ENCODE measurements around the gene SLC29A3. TPM values are rescaled to one million over a fixed set of nuclear protein-coding genes. Genes with fewer than 3 reads are reported as not detected.

The SLC29A3 gene
- total and polyA plus RNA-seq, 2 experiments from 2014 or later = 10.3 to 12.3 TPM

DNA sequence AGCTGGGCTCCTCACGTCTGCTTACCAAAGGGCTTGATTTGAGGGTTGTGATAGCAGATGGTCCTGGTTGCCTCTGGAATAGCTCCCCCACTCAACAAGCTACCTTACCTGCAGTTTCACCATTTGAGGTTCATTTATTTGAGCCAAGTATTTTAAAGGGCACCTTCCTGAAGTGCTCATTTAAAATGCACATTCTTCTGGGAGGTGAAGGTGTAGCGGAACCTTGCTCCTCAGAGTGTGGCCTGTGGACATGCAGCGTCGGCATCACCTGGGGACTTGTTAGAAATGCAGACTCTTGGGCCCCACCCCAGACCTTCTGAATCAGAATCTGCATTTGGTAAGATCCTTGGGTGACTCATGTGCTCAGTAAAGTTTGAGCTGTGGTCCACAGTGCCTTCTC lies 79.9 kb downstream of the SLC29A3 start:
- Histone ChIP-seq H2AFZ (no peak overlapping the region), H3F3A (replicated peaks; ENCODE audit: low read depth) (0 out of 2 replicates have a peak, but pooled peaks cover 3% of the 10 kb centered on the region), H4K20me1 (replicated peaks; ENCODE audit: insufficient read depth) (0 out of 2 replicates have a peak, but pooled peaks cover 5% of the 10 kb centered on the region), H3K4me3 (no peak overlapping the region), H3K9me2 (ENCODE audit: insufficient read depth) (no peaks in the 10 kb centered on the region), H3K4me1 (ENCODE audit: insufficient read depth) (peaks cover 21% of the 10 kb centered on the region), H3K79me2 (replicated peaks; ENCODE audit: insufficient read depth) (no peaks in the 10 kb centered on the region), H3K27me3 (ENCODE audit: insufficient read depth) (peaks cover 48% of the 10 kb centered on the region), H3K4me2 (peak overlapping the region; percentile 27; the same call in 1 of the 2 replicates), H3K36me3 (ENCODE audit: insufficient read depth) (no peaks in the 10 kb centered on the region), H3K27ac (ENCODE audit: low read depth) (no peak overlapping the region)
- Mint-ChIP-seq H3K27ac (no peak overlapping the region), H3K9me3 (no peaks in the 10 kb centered on the region), H3K36me3 (ENCODE audit: low read depth) (no peaks in the 10 kb centered on the region), H3K4me1 (peaks cover 18% of the 10 kb centered on the region), H3K27me3 (ENCODE audit: insufficient read depth, low read depth, poor library complexity) (peaks cover 33% of the 10 kb centered on the region), H3K4me3 (peak overlapping the region; percentile 21; the same call in 1 of the 3 replicates)
- TF ChIP-seq STAT1 (IDR thresholded peaks at IDR 0.05; ENCODE audit: unreplicated experiment) (no peak), ZNF331 (CRISPR knock-in tag; IDR thresholded peaks at IDR 0.05; ENCODE audit: low read depth) (no peak), EZH2 (IDR thresholded peaks at IDR 0.05; ENCODE audit: low read depth, unreplicated experiment) (no peak), POLR2AphosphoS5 (IDR thresholded peaks at IDR 0.05; ENCODE audit: low read depth) (no peak), CREB1 (CRISPR knock-in tag; IDR thresholded peaks at IDR 0.05; ENCODE audit: low read depth) (no peak), NANOG (IDR thresholded peaks at IDR 0.05; ENCODE audit: borderline replicate concordance) (no peak), EZH2phosphoT487 (IDR thresholded peaks at IDR 0.05; ENCODE audit: unreplicated experiment) (no peak), JUNB (IDR thresholded peaks at IDR 0.05; ENCODE audit: unreplicated experiment) (no peak), ZNF114 (CRISPR knock-in tag; IDR thresholded peaks at IDR 0.05) (no peak)
- TF ChIP-seq, protein P1, sequence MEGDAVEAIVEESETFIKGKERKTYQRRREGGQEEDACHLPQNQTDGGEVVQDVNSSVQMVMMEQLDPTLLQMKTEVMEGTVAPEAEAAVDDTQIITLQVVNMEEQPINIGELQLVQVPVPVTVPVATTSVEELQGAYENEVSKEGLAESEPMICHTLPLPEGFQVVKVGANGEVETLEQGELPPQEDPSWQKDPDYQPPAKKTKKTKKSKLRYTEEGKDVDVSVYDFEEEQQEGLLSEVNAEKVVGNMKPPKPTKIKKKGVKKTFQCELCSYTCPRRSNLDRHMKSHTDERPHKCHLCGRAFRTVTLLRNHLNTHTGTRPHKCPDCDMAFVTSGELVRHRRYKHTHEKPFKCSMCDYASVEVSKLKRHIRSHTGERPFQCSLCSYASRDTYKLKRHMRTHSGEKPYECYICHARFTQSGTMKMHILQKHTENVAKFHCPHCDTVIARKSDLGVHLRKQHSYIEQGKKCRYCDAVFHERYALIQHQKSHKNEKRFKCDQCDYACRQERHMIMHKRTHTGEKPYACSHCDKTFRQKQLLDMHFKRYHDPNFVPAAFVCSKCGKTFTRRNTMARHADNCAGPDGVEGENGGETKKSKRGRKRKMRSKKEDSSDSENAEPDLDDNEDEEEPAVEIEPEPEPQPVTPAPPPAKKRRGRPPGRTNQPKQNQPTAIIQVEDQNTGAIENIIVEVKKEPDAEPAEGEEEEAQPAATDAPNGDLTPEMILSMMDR (conservative IDR thresholded peaks at IDR 0.05; ENCODE audit: low read depth in 2 of 2) = no peak
- TF ChIP-seq, protein P2, sequence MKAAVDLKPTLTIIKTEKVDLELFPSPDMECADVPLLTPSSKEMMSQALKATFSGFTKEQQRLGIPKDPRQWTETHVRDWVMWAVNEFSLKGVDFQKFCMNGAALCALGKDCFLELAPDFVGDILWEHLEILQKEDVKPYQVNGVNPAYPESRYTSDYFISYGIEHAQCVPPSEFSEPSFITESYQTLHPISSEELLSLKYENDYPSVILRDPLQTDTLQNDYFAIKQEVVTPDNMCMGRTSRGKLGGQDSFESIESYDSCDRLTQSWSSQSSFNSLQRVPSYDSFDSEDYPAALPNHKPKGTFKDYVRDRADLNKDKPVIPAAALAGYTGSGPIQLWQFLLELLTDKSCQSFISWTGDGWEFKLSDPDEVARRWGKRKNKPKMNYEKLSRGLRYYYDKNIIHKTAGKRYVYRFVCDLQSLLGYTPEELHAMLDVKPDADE (IDR thresholded peaks at IDR 0.05) = no peak
- TF ChIP-seq, protein P3, sequence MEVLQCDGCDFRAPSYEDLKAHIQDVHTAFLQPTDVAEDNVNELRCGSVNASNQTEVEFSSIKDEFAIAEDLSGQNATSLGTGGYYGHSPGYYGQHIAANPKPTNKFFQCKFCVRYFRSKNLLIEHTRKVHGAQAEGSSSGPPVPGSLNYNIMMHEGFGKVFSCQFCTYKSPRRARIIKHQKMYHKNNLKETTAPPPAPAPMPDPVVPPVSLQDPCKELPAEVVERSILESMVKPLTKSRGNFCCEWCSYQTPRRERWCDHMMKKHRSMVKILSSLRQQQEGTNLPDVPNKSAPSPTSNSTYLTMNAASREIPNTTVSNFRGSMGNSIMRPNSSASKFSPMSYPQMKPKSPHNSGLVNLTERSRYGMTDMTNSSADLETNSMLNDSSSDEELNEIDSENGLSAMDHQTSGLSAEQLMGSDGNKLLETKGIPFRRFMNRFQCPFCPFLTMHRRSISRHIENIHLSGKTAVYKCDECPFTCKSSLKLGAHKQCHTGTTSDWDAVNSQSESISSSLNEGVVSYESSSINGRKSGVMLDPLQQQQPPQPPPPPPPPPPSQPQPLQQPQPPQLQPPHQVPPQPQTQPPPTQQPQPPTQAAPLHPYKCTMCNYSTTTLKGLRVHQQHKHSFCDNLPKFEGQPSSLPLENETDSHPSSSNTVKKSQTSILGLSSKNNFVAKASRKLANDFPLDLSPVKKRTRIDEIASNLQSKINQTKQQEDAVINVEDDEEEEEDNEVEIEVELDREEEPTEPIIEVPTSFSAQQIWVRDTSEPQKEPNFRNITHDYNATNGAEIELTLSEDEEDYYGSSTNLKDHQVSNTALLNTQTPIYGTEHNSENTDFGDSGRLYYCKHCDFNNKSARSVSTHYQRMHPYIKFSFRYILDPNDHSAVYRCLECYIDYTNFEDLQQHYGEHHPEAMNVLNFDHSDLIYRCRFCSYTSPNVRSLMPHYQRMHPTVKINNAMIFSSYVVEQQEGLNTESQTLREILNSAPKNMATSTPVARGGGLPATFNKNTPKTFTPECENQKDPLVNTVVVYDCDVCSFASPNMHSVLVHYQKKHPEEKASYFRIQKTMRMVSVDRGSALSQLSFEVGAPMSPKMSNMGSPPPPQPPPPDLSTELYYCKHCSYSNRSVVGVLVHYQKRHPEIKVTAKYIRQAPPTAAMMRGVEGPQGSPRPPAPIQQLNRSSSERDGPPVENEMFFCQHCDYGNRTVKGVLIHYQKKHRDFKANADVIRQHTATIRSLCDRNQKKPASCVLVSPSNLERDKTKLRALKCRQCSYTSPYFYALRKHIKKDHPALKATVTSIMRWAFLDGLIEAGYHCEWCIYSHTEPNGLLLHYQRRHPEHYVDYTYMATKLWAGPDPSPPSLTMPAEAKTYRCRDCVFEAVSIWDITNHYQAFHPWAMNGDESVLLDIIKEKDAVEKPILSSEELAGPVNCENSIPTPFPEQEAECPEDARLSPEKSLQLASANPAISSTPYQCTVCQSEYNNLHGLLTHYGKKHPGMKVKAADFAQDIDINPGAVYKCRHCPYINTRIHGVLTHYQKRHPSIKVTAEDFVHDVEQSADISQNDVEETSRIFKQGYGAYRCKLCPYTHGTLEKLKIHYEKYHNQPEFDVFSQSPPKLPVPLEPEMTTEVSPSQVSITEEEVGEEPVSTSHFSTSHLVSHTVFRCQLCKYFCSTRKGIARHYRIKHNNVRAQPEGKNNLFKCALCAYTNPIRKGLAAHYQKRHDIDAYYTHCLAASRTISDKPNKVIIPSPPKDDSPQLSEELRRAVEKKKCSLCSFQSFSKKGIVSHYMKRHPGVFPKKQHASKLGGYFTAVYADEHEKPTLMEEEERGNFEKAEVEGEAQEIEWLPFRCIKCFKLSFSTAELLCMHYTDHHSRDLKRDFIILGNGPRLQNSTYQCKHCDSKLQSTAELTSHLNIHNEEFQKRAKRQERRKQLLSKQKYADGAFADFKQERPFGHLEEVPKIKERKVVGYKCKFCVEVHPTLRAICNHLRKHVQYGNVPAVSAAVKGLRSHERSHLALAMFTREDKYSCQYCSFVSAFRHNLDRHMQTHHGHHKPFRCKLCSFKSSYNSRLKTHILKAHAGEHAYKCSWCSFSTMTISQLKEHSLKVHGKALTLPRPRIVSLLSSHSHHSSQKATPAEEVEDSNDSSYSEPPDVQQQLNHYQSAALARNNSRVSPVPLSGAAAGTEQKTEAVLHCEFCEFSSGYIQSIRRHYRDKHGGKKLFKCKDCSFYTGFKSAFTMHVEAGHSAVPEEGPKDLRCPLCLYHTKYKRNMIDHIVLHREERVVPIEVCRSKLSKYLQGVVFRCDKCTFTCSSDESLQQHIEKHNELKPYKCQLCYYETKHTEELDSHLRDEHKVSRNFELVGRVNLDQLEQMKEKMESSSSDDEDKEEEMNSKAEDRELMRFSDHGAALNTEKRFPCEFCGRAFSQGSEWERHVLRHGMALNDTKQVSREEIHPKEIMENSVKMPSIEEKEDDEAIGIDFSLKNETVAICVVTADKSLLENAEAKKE (CRISPR knock-in tag; IDR thresholded peaks at IDR 0.05) = no peak
- TF ChIP-seq, protein P4, sequence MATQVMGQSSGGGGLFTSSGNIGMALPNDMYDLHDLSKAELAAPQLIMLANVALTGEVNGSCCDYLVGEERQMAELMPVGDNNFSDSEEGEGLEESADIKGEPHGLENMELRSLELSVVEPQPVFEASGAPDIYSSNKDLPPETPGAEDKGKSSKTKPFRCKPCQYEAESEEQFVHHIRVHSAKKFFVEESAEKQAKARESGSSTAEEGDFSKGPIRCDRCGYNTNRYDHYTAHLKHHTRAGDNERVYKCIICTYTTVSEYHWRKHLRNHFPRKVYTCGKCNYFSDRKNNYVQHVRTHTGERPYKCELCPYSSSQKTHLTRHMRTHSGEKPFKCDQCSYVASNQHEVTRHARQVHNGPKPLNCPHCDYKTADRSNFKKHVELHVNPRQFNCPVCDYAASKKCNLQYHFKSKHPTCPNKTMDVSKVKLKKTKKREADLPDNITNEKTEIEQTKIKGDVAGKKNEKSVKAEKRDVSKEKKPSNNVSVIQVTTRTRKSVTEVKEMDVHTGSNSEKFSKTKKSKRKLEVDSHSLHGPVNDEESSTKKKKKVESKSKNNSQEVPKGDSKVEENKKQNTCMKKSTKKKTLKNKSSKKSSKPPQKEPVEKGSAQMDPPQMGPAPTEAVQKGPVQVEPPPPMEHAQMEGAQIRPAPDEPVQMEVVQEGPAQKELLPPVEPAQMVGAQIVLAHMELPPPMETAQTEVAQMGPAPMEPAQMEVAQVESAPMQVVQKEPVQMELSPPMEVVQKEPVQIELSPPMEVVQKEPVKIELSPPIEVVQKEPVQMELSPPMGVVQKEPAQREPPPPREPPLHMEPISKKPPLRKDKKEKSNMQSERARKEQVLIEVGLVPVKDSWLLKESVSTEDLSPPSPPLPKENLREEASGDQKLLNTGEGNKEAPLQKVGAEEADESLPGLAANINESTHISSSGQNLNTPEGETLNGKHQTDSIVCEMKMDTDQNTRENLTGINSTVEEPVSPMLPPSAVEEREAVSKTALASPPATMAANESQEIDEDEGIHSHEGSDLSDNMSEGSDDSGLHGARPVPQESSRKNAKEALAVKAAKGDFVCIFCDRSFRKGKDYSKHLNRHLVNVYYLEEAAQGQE (IDR thresholded peaks at IDR 0.05; ENCODE audit: unreplicated experiment) = no peak
- no peak for DNase-seq (ENCODE audit: low spot score)
- ATAC-seq = no peak

All from GM23338 (cell line).